Hepatocyte (in vitro differentiated cells): ENCODE measurements around the gene MAMSTR. TPM values are rescaled to one million over a fixed set of nuclear protein-coding genes. Genes with fewer than 3 reads are reported as not detected.

Experiments used
- DNase-seq: peaks from one replicate; pipeline ENCODE4 v3.0.0-alpha.2; 2016; ENCODE audit warnings: low spot score
- H2AFZ ChIP-seq: fragments of 200-600 bp; sonication (generic); 2 replicates; pipeline ENCODE4 v1.6.0; 2016; ENCODE audit warnings: antibody characterized with exemption, mild to moderate bottlenecking
- H3K27ac ChIP-seq: fragments of 200-600 bp; sonication (generic); 2 replicates; pipeline ENCODE4 v1.5.1; 2016; ENCODE audit warnings: mild to moderate bottlenecking
- H3K27me3 ChIP-seq: fragments of 200-600 bp; sonication (generic); 2 replicates; pipeline ENCODE4 v1.6.1; 2016
- H3K36me3 ChIP-seq: fragments of 200-600 bp; sonication (generic); replicated peaks from 2 replicates; pipeline ENCODE4 v1.5.1; 2016; ENCODE audit warnings: low read depth; ENCODE audit not compliant: insufficient read depth
- H3K4me1 ChIP-seq: fragments of 200-600 bp; sonication (generic); 2 replicates; pipeline ENCODE4 v1.5.1; 2016; ENCODE audit warnings: mild to moderate bottlenecking, moderate library complexity; ENCODE audit not compliant: insufficient read depth
- H3K4me2 ChIP-seq: fragments of 200-600 bp; sonication (generic); 2 replicates; pipeline ENCODE4 v1.6.0; 2016
- H3K4me3 ChIP-seq: fragments of 200-600 bp; sonication (generic); 2 replicates; pipeline ENCODE4 v1.5.1; 2016; ENCODE audit warnings: mild to moderate bottlenecking
- H3K79me2 ChIP-seq: fragments of 200-600 bp; sonication (generic); 2 replicates; pipeline ENCODE4 v1.6.0; 2017; ENCODE audit warnings: mild to moderate bottlenecking
- H3K9me2 ChIP-seq: fragments of 200-600 bp; sonication (generic); replicated peaks from 2 replicates; pipeline ENCODE4 v1.6.0; 2017; ENCODE audit warnings: mild to moderate bottlenecking; ENCODE audit not compliant: insufficient read depth
- H3K9me3 ChIP-seq: fragments of 200-600 bp; sonication (generic); 2 replicates; pipeline ENCODE4 v1.5.1; 2016; ENCODE audit warnings: low read depth, mild to moderate bottlenecking
- H4K20me1 ChIP-seq: fragments of 200-600 bp; sonication (generic); 2 replicates; pipeline ENCODE4 v1.6.0; 2016; ENCODE audit warnings: mild to moderate bottlenecking; ENCODE audit not compliant: insufficient read depth, poor library complexity, severe bottlenecking
- EZH2 ChIP-seq: fragments of 200-600 bp; sonication (generic); IDR thresholded peaks from 2 replicates; pipeline ENCODE4 v1.6.1; 2016; ENCODE audit warnings: antibody characterized with exemption, mild to moderate bottlenecking, borderline replicate concordance
- EZH2phosphoT487 ChIP-seq: fragments of 200-600 bp; sonication (generic); IDR thresholded peaks from one replicate; pipeline ENCODE4 v1.6.1; 2018; ENCODE audit warnings: antibody characterized with exemption, mild to moderate bottlenecking, low read depth, moderate library complexity; ENCODE audit not compliant: unreplicated experiment, severe bottlenecking
- WGBS: methylation state at CpG from one replicate; pipeline ENCODE4 v1.1.6; 2016; ENCODE audit warnings: low lambda C conversion rate; ENCODE audit errors: missing lambda C conversion rate; 5-methylcytosine and 5-hydroxymethylcytosine counted together
- polyA plus RNA-seq: library from polyadenylated mRNA; unstranded; fragments of >200 nt; fragmentation: Nextera tagmentation; extraction: Ambion mirVana; gene quantifications from 2 replicates; pipeline ENCODE4 v1.2.1, GENCODE V29; 2016
- total RNA-seq: library from RNA; depleted of rRNA; stranded (reverse); fragments of >200 nt; gene quantifications from 2 replicates; pipeline ENCODE4 v1.2.3, GENCODE V29; 2014
- TF ChIP-seq, protein P1 (sequence below): fragments of 200-600 bp; sonication (generic); IDR thresholded peaks from 2 replicates; pipeline ENCODE4 v1.5.1; 2016; ENCODE audit warnings: antibody characterized with exemption, mild to moderate bottlenecking; ENCODE audit not compliant: poor library complexity

The MAMSTR gene
- total and polyA plus RNA-seq, 2 experiments from 2014 or later, result 2.3 to 5.2 TPM

DNA sequence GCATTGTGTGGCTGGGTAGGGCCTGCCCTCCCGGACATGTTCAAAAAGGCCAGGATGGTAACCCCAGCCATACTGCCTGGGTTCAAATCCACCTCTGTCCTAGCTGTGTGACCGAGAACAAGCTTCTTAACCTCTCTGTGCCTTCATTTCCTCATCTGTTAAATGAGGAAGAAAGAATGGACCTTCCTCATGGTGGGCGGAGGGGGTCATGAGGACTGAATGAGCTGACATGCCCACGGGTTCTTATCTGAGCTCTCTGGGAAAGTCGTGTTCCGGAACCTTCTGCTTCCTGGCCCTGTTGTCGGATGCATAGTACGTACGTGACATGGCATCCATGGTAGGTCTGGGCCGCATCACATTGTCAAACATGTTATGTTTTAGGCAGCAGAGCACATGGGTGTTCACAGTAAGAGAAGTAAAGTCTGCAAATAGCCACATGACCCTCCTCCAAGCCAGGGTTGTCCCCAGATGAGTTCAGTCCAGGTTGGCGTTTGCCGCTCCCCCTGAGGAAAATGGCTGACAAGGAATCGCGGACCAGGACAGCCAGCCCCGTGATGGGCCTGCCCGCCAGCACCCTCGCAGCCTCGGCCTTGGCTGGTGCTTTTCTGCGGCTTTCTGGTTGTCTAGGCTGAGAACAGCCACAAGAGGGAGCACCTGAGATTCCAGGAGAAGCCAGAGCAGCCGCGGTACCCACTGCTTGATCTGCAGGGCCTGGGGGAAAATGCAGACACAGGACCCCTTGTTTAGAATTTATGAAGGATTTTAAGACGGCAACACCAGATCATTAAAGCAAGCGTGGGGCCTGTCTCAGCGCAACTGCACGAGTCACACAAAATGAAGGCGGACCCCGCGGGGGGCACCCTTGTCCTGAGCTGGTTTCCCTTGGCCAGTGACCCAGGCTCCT is 44.4 kb downstream of the MAMSTR start:
- Histone ChIP-seq H3K27ac (peak overlapping the region; percentile 62), H3K4me1 (peaks cover 15% of the 10 kb centered on the region)
- WGBS, result 42% methylated on average over 28 of the region's 28 CpGs

GRCh38 chr19:48674216-48674809 is 45.2 kb downstream of the MAMSTR start:
- Histone ChIP-seq H3K9me2 (no peaks in the 10 kb centered on the region), H2AFZ (no peak overlapping the region), H3K79me2 (no peaks in the 10 kb centered on the region), H3K9me3 (no peaks in the 10 kb centered on the region), H3K27me3 (no peaks in the 10 kb centered on the region), H3K4me1 (peaks cover 15% of the 10 kb centered on the region), H3K27ac (no peak overlapping the region), H3K4me2 (no peak overlapping the region), H3K36me3 (no peaks in the 10 kb centered on the region), H4K20me1 (no peaks in the 10 kb centered on the region), H3K4me3 (no peak overlapping the region)
- TF ChIP-seq, protein P1, sequence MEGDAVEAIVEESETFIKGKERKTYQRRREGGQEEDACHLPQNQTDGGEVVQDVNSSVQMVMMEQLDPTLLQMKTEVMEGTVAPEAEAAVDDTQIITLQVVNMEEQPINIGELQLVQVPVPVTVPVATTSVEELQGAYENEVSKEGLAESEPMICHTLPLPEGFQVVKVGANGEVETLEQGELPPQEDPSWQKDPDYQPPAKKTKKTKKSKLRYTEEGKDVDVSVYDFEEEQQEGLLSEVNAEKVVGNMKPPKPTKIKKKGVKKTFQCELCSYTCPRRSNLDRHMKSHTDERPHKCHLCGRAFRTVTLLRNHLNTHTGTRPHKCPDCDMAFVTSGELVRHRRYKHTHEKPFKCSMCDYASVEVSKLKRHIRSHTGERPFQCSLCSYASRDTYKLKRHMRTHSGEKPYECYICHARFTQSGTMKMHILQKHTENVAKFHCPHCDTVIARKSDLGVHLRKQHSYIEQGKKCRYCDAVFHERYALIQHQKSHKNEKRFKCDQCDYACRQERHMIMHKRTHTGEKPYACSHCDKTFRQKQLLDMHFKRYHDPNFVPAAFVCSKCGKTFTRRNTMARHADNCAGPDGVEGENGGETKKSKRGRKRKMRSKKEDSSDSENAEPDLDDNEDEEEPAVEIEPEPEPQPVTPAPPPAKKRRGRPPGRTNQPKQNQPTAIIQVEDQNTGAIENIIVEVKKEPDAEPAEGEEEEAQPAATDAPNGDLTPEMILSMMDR, result no peak
- TF ChIP-seq EZH2phosphoT487 (no peak), EZH2 (no peak)
- 92% methylated on average over 14 of the region's 19 CpGs for WGBS
- DNase-seq, result no peak

More for the DNA sequence above, 44.4 kb downstream of the MAMSTR start:
- Histone ChIP-seq H3K79me2 (no peaks in the 10 kb centered on the region), H3K9me3 (no peaks in the 10 kb centered on the region), H4K20me1 (no peaks in the 10 kb centered on the region), H2AFZ (peak overlapping the region; percentile 2), H3K36me3 (no peaks in the 10 kb centered on the region), H3K9me2 (no peaks in the 10 kb centered on the region), H3K27me3 (no peaks in the 10 kb centered on the region), H3K4me2 (peak overlapping the region; percentile 51), H3K4me3 (no peak overlapping the region)
- peak; percentile 93 for DNase-seq
- TF ChIP-seq, protein P1, result peak; percentile 90
- no peak for TF ChIP-seq EZH2phosphoT487

- Histone ChIP-seq H3K4me1 (peaks cover 15% of the 10 kb centered on the region), H3K27me3 (no peaks in the 10 kb centered on the region), H3K27ac (no peak overlapping the region), H4K20me1 (no peaks in the 10 kb centered on the region), H3K4me2 (no peak overlapping the region), H3K4me3 (no peak overlapping the region), H3K79me2 (no peaks in the 10 kb centered on the region), H3K36me3 (no peaks in the 10 kb centered on the region), H2AFZ (no peak overlapping the region), H3K9me2 (no peaks in the 10 kb centered on the region), H3K9me3 (no peaks in the 10 kb centered on the region)
- WGBS, result 83% methylated on average over 25 of the region's 25 CpGs
- TF ChIP-seq EZH2phosphoT487 (no peak), EZH2 (no peak)
- TF ChIP-seq, protein P1, result no peak
- DNase-seq, result no peak
These were observed 46.0 kb downstream of the MAMSTR start for GRCh38 chr19:48673436-48674100.
